ENCODE data around the gene MED20.

Gene MED20

GRCh38 chr6:41941280-41942066 is 20.5 kb upstream of the MED20 start, which contains the start of gene CCND3:
Gene CCND3, minus strand, starts transcription at chr6:41941808. Its CDS starts 159 bp downstream, at chr6:41941649.
- peak; percentile 76 for DNase-seq (ENCODE audit: low read depth)

GRCh38 chr6:41940759-41941279 is 19.9 kb upstream of the MED20 start:
- peak; percentile 34 for DNase-seq (ENCODE audit: low read depth)

- DNase-seq (ENCODE audit: low read depth) = no peak
These were observed 19.2 kb upstream of the MED20 start for GRCh38 chr6:41939848-41940758.

- DNase-seq (ENCODE audit: low read depth) = peak; percentile 11
These were observed 18.4 kb upstream of the MED20 start for GRCh38 chr6:41939176-41939847.

- no peak for DNase-seq (ENCODE audit: low read depth)
These were observed 17.7 kb upstream of the MED20 start for GRCh38 chr6:41938590-41939175.

- no peak for DNase-seq (ENCODE audit: low read depth)
These were observed 17.1 kb upstream of the MED20 start for GRCh38 chr6:41937861-41938574.

- no peak for DNase-seq (ENCODE audit: low read depth)
These were observed 16.5 kb upstream of the MED20 start for GRCh38 chr6:41937472-41937860.

- DNase-seq (ENCODE audit: low read depth) = peak; percentile 54
These were observed 15.3 kb upstream of the MED20 start for GRCh38 chr6:41936073-41936837.

- no peak for DNase-seq (ENCODE audit: low read depth)
These were observed 14.7 kb upstream of the MED20 start for GRCh38 chr6:41935685-41936072.

GRCh38 chr6:41935193-41935574 is 14.2 kb upstream of the MED20 start:
- DNase-seq (ENCODE audit: low read depth) = no peak

GRCh38 chr6:41934278-41935192 is 13.6 kb upstream of the MED20 start:
- no peak for DNase-seq (ENCODE audit: low read depth)

- no peak for DNase-seq (ENCODE audit: low read depth)
These were observed 11.4 kb upstream of the MED20 start for GRCh38 chr6:41932378-41932777.

- no peak for DNase-seq (ENCODE audit: low read depth)
These were observed 10.9 kb upstream of the MED20 start for GRCh38 chr6:41931792-41932191.

- DNase-seq (ENCODE audit: low read depth) = no peak
These were observed 9.0 kb upstream of the MED20 start for GRCh38 chr6:41929924-41930323.

GRCh38 chr6:41927253-41927652 is 6.3 kb upstream of the MED20 start:
- no peak for DNase-seq (ENCODE audit: low read depth)

GRCh38 chr6:41922154-41922553 is 1.2 kb upstream of the MED20 start:
- DNase-seq (ENCODE audit: low read depth) = no peak

GRCh38 chr6:41921712-41921998 is 716 bp upstream of the MED20 start:
- no peak for DNase-seq (ENCODE audit: low read depth)

- no peak for DNase-seq (ENCODE audit: low read depth)
These were observed 3.4 kb downstream of the MED20 start for GRCh38 chr6:41917528-41917927.

GRCh38 chr6:41914869-41915530 is 5.9 kb downstream of the MED20 start:
- no peak for DNase-seq (ENCODE audit: low read depth)

Data from stimulated activated CD8-positive, alpha-beta memory T cell treated with anti-CD3 and anti-CD28 coated beads, Interleukin-12 subunit alpha, Interleukin-12 subunit beta, amount 100 ng/mL, for 4 hours (primary cell).